Measurements from ENCODE around the gene LRWD1. TPM values are rescaled to one million over a fixed set of nuclear protein-coding genes. Genes with fewer than 3 reads are reported as not detected.
A peak's percentile ranks its signal among the peaks of the same experiment; 100 is the strongest.

Gene LRWD1
- total and polyA plus RNA-seq, 2 of the 4 experiments (the other 2 are of a cell fraction) = 20.3 to 27.2 TPM

DNA sequence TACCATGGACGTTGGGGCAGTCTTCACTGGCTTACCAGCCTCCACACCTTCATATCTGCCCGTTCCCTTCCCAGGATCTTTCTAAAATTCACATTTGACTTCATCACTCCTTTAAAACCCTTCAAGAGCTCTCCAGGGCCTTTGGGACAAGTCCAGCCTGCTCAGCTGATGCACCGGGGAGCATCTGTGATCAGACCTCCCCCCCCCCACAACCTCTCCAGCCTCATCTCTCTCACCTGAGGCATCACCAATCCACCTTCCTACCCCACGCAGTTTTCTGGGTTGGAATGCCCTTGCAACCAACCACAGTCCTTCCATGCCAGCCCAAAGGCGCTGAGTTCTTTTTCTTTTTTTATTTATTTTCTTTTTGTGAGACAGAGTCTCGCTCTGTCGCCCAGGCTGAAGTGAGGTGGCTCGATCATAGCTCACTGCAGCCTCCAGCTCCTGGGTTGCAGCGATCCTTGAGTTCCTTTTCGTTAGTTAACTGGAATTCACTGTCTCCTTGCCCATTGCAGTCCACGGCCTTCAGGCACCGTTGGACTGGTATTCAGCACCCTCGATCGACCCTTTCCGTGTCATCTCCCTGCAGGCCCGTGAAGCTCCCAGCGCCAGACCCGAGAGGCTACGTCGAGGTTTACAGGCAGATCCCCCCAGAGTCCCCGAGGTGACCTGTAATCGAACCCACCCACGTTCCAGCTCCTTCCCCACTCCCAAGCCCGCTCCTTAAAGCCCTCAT lies 775 bp upstream of the LRWD1 start:
- peak overlapping the region; percentile 96 for H4K91ac ChIP-seq (ENCODE audit: insufficient read depth, low read depth, low read length)
- H2AK9ac ChIP-seq (replicated peaks; ENCODE audit: low read depth, low read length, poor library complexity) = peak overlapping the region; percentile 96
- H3K9me3 ChIP-seq (ENCODE audit: control insufficient read depth, insufficient read depth, low read length) = no peaks in the 10 kb centered on the region
- peak; percentile 12 for ATAC-seq (ENCODE audit: low read depth)
- H2BK15ac ChIP-seq (ENCODE audit: low read depth, low read length) = peak overlapping the region; percentile 24; the same call in 1 of the 3 replicates
- peak overlapping the region; percentile 25; the same call in 1 of the 2 replicates for H3K18ac ChIP-seq (ENCODE audit: low read depth, low read length)
- peak overlapping the region; percentile 52 for H2BK120ac ChIP-seq (ENCODE audit: low read depth, low read length)
- peaks cover 6% of the 10 kb centered on the region for H4K20me1 ChIP-seq (ENCODE audit: insufficient read depth, low read length)
- WGBS, 2 experiments (ENCODE audit: extremely low coverage in 2 of 2, insufficient read length in 1 of 2) = 14% methylated on average over 22 of the region's 24 CpGs; no CpG with 5 or more reads in 1 of the 2 experiments
- H3K9me1 ChIP-seq (ENCODE audit: insufficient read depth, low read length) = peaks cover 12% of the 10 kb centered on the region
- H2AFZ ChIP-seq (replicated peaks; ENCODE audit: low read length, poor library complexity) = peak overlapping the region; percentile 97
- ChIA-PET CTCF (interaction anchor here (0.6 kb wide), 1 partner anchor 1142 kb away, joined by 3 read pairs; no protein-coding TSS in a partner anchor), POLR2A (ENCODE audit: unreplicated experiment) (no interaction called here)
- H3K27me3 ChIP-seq (ENCODE audit: control insufficient read depth, insufficient read depth, low read length) = no peaks in the 10 kb centered on the region
- no TSS peak for BruUV-seq (replicated peaks)
- peak overlapping the region; percentile 61 for H2BK5ac ChIP-seq (ENCODE audit: low read depth, low read length, poor library complexity, severe bottlenecking)
- H2BK20ac ChIP-seq (ENCODE audit: low read depth, low read length) = no peak overlapping the region
- peak overlapping the region; percentile 95 for H3K23ac ChIP-seq (ENCODE audit: low read depth, low read length)
- peak overlapping the region; percentile 97 for H4K5ac ChIP-seq (ENCODE audit: low read depth, low read length)
- peaks cover 15% of the 10 kb centered on the region for H3K36me3 ChIP-seq (ENCODE audit: control insufficient read depth, insufficient read depth, low read length)
- H3K4ac ChIP-seq (ENCODE audit: low read depth, low read length) = peak overlapping the region; percentile 96
- H3K4me2 ChIP-seq (ENCODE audit: low read depth, low read length) = peak overlapping the region; percentile 98
- intact Hi-C loops (cut with micrococcal nuclease) = no loop called here
- dilution Hi-C loops (cut with HindIII; ENCODE audit: low sequenced_read_pairs, unreplicated experiment) = no loop called here
- in situ Hi-C loops (cut with MboI; ENCODE audit: low sequenced_read_pairs) = no loop called here
- H3K14ac ChIP-seq (replicated peaks; ENCODE audit: low read depth, low read length) = peak overlapping the region; percentile 94
- H3K79me1 ChIP-seq (ENCODE audit: low read depth in 1 of 2, low read length in 2 of 2) = peaks cover 25 to 64% of the 10 kb centered on the region in 2 experiments
- H2AK5ac ChIP-seq (ENCODE audit: low read depth, low read length) = peak overlapping the region; percentile 87
- H4K8ac ChIP-seq (ENCODE audit: low read depth in 2 of 2, low read length in 2 of 2) = peak overlapping the region; percentile 96 to 98
- H3K4me1 ChIP-seq (ENCODE audit: control insufficient read depth, insufficient read depth, low read length) = peaks cover 6% of the 10 kb centered on the region
- peak overlapping the region; percentile 73 for H3K56ac ChIP-seq (ENCODE audit: extremely low read depth, insufficient read depth, low read length)
- peak overlapping the region; percentile 83 for H3K4me3 ChIP-seq (ENCODE audit: insufficient read depth, low read depth, low read length)
- peak overlapping the region; percentile 98 for H3K9ac ChIP-seq (ENCODE audit: low read depth, low read length)
- peak overlapping the region; percentile 89 for H3K27ac ChIP-seq (ENCODE audit: insufficient read depth, low read length)
- DNase-seq = no peak
- no peak for TF ChIP-seq RCOR1 (IDR thresholded peaks at IDR 0.05; ENCODE audit: insufficient replicate concordance, low read length)
- TF ChIP-seq MAFK (IDR thresholded peaks at IDR 0.05; ENCODE audit: low read depth, low read length) = no peak
- no peak for TF ChIP-seq FOS (IDR thresholded peaks at IDR 0.05; ENCODE audit: low read depth, low read length)
- TF ChIP-seq, protein P1, sequence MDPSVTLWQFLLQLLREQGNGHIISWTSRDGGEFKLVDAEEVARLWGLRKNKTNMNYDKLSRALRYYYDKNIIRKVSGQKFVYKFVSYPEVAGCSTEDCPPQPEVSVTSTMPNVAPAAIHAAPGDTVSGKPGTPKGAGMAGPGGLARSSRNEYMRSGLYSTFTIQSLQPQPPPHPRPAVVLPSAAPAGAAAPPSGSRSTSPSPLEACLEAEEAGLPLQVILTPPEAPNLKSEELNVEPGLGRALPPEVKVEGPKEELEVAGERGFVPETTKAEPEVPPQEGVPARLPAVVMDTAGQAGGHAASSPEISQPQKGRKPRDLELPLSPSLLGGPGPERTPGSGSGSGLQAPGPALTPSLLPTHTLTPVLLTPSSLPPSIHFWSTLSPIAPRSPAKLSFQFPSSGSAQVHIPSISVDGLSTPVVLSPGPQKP (IDR thresholded peaks at IDR 0.05; ENCODE audit: borderline replicate concordance, low read depth, low read length) = no peak
- TF ChIP-seq MAZ (IDR thresholded peaks at IDR 0.05; ENCODE audit: borderline replicate concordance, low read depth, low read length) = no peak
- no peak for TF ChIP-seq MXI1 (IDR thresholded peaks at IDR 0.05; ENCODE audit: borderline replicate concordance, low read depth, low read length)
- TF ChIP-seq CHD1 (IDR thresholded peaks at IDR 0.05; ENCODE audit: low read depth, low read length) = no peak
- TF ChIP-seq RFX5 (IDR thresholded peaks at IDR 0.05; ENCODE audit: low read depth, low read length) = no peak
- TF ChIP-seq CEBPB (IDR thresholded peaks at IDR 0.05; ENCODE audit: low read depth, low read length) = no peak
- TF ChIP-seq RAD21 (IDR thresholded peaks at IDR 0.05; ENCODE audit: low read length) = no peak
- no peak for TF ChIP-seq BHLHE40 (IDR thresholded peaks at IDR 0.05; ENCODE audit: low read depth, low read length)
- no peak for TF ChIP-seq SMC3 (IDR thresholded peaks at IDR 0.05; ENCODE audit: low read depth, low read length)
- no peak for TF ChIP-seq POLR2A (IDR thresholded peaks at IDR 0.05; ENCODE audit: low read depth, low read length)
- TF ChIP-seq USF2 (IDR thresholded peaks at IDR 0.05; ENCODE audit: low read depth, low read length) = no peak
- no peak for TF ChIP-seq NFE2L2 (IDR thresholded peaks at IDR 0.05; ENCODE audit: low read depth, low read length)

All from IMR-90 (cell line).